Keratinocyte (primary cell): ENCODE measurements around the gene RNF227. TPM values are rescaled to one million over a fixed set of nuclear protein-coding genes. Genes with fewer than 3 reads are reported as not detected.

Experiments used
- DNase-seq: peaks from one replicate; pipeline ENCODE4 v3.0.0-alpha.2; 2011; ENCODE audit warnings: low read depth, missing footprints, low spot score
- FAIRE-seq: peaks from 2 replicates; lab custom pipeline; 2011; peaks lifted over from hg19 to GRCh38; lab: Jason Lieb, UNC
- H2AFZ ChIP-seq: 2 replicates; pipeline ENCODE4 v1.6.0; 2012; ENCODE audit warnings: low read length, control low read depth, inconsistent platforms; ENCODE audit not compliant: control insufficient read depth
- H3K27ac ChIP-seq: 2 replicates; pipeline ENCODE4 v1.5.1; 2011; ENCODE audit warnings: low read length; ENCODE audit not compliant: control insufficient read depth, insufficient read depth
- H3K27me3 ChIP-seq: 3 replicates; pipeline ENCODE4 v1.6.0; 2011; ENCODE audit warnings: low read length; ENCODE audit not compliant: control insufficient read depth, insufficient read depth; ENCODE audit errors: extremely low read depth
- H3K36me3 ChIP-seq, 2 experiments: 2 replicates in 1 of 2; 3 replicates in 1 of 2; pipeline ENCODE4 v1.5.1; 2011; ENCODE audit warnings: low read length in 2 of 2, mild to moderate bottlenecking in 1 of 2; ENCODE audit not compliant: control insufficient read depth in 2 of 2, insufficient read depth in 2 of 2; ENCODE audit errors: extremely low read depth in 1 of 2
- H3K4me1 ChIP-seq: 3 replicates; pipeline ENCODE4 v1.5.1; 2011; ENCODE audit warnings: low read length; ENCODE audit not compliant: control insufficient read depth, insufficient read depth; ENCODE audit errors: extremely low read depth
- H3K4me2 ChIP-seq: 3 replicates; pipeline ENCODE4 v1.6.0; 2011; ENCODE audit warnings: low read depth, low read length; ENCODE audit not compliant: control insufficient read depth, insufficient read depth; ENCODE audit errors: extremely low read depth
- H3K4me3 ChIP-seq, 3 experiments: fragments of 200-600 bp in 1 of 3; sonication (generic) in 1 of 3; 2 replicates in 2 of 3; 3 replicates in 1 of 3; pipeline ENCODE4 v1.5.1; 2011 to 2016; ENCODE audit warnings: low read length in 3 of 3, mild to moderate bottlenecking in 3 of 3, control low read depth in 2 of 3, inconsistent platforms in 1 of 3, low read depth in 1 of 3, mixed read lengths in 1 of 3, mixed run types in 1 of 3, moderate library complexity in 1 of 3; ENCODE audit not compliant: control insufficient read depth in 2 of 3, insufficient read depth in 2 of 3; ENCODE audit errors: extremely low read depth in 1 of 3
- H3K79me2 ChIP-seq: 2 replicates; pipeline ENCODE4 v1.6.0; 2012; ENCODE audit warnings: low read length; ENCODE audit not compliant: control insufficient read depth, insufficient read depth
- H3K9ac ChIP-seq: 3 replicates; pipeline ENCODE4 v1.6.0; 2011; ENCODE audit warnings: low read length; ENCODE audit not compliant: control insufficient read depth, insufficient read depth; ENCODE audit errors: extremely low read depth
- H3K9me1 ChIP-seq: 3 replicates; pipeline ENCODE4 v1.6.0; 2011; ENCODE audit warnings: low read length; ENCODE audit not compliant: control insufficient read depth, insufficient read depth; ENCODE audit errors: extremely low read depth
- H3K9me3 ChIP-seq: 2 replicates; pipeline ENCODE4 v1.5.1; 2012; ENCODE audit warnings: low read depth, low read length; ENCODE audit not compliant: control insufficient read depth
- H4K20me1 ChIP-seq: 3 replicates; pipeline ENCODE4 v1.6.0; 2011; ENCODE audit warnings: low read length; ENCODE audit not compliant: control insufficient read depth, insufficient read depth; ENCODE audit errors: extremely low read depth
- CTCF ChIP-seq, 3 experiments: IDR thresholded peaks in 1 of 3; conservative IDR thresholded peaks in 1 of 3; optimal IDR thresholded peaks in 1 of 3; 2 replicates in 2 of 3; 3 replicates in 1 of 3; pipeline versions ENCODE3 to v1.5.1; 2011; ENCODE audit warnings: low read length in 3 of 3, mild to moderate bottlenecking in 3 of 3, moderate library complexity in 2 of 3, control low read depth in 1 of 3, inconsistent platforms in 1 of 3; ENCODE audit not compliant: insufficient read depth in 2 of 3; ENCODE audit errors: extremely low read depth in 1 of 3
- EZH2 ChIP-seq: IDR thresholded peaks from one replicate; pipeline ENCODE4 v1.6.1; 2012; ENCODE audit warnings: inconsistent platforms, mild to moderate bottlenecking, low read length, moderate library complexity
- dilution Hi-C: fragments of 300-500 bp; cut with MboI; formaldehyde crosslinking; loops from one replicate; pipeline ENCODE4 v1.7.0; 2020; ENCODE audit warnings: low sequenced_read_pairs; ENCODE audit not compliant: extremely low pct_ligation_motif_present
- polyA plus RNA-seq, 5 experiments: library from polyadenylated mRNA; depleted of rRNA in 3 of 5; stranded (reverse) in 3 of 5; stranded (forward) in 1 of 5; unstranded in 1 of 5; fragments of >200 nt; gene quantifications; 1 replicate in 1 of 5; 2 replicates in 3 of 5; 3 replicates in 1 of 5; pipeline versions ENCODE4 v1.2.1 to v1.2.3, GENCODE V29; 2011 to 2012; ENCODE audit warnings: missing spikeins in 2 of 5, low read depth in 1 of 5, low replicate concordance in 1 of 5

RNF227 gene
- polyA plus RNA-seq, 1 donor (not counting 4 experiments of a cell fraction or from before 2014, with no cell fraction given), result 3.6 TPM

GRCh38 chr17:7884581-7885366 is 31.3 kb downstream of the RNF227 start:
- peaks cover 17% of the 10 kb centered on the region for H3K79me2 ChIP-seq
- TF ChIP-seq CTCF (optimal IDR thresholded peaks at IDR 0.05 in 1 of 3, IDR thresholded peaks at IDR 0.05 in 1 of 3, conservative IDR thresholded peaks at IDR 0.05 in 1 of 3; ENCODE audit: extremely low read depth in 1 of 3, insufficient read depth in 2 of 3, low read length in 3 of 3) (no peak), EZH2 (no peak)
- FAIRE-seq (no peak), DNase-seq (no peak)
- H3K36me3 ChIP-seq, result peaks cover 5 to 15% of the 10 kb centered on the region in 2 experiments
- no peaks in the 10 kb centered on the region for H3K9me1 ChIP-seq
- no peaks in the 10 kb centered on the region for H4K20me1 ChIP-seq
- peaks cover 48% of the 10 kb centered on the region for H3K4me1 ChIP-seq
- no peak overlapping the region for H3K4me2 ChIP-seq
- H3K27ac ChIP-seq, result peak overlapping the region; percentile 89
- no peak overlapping the region for H2AFZ ChIP-seq
- peak overlapping the region; percentile 86 for H3K9ac ChIP-seq
- dilution Hi-C loops, result no loop called here
- H3K9me3 ChIP-seq, result no peaks in the 10 kb centered on the region
- H3K27me3 ChIP-seq, result no peaks in the 10 kb centered on the region
- peak overlapping the region in 2 of 3 experiments; percentile 76 to 86 for H3K4me3 ChIP-seq

- dilution Hi-C loops, result no loop called here
- peak overlapping the region; percentile 67 for H3K9ac ChIP-seq
These were observed 32.2 kb downstream of the RNF227 start for GRCh38 chr17:7883781-7884386.

More at GRCh38 chr17:7883781-7884386, 32.2 kb downstream of the RNF227 start:
- Histone ChIP-seq H3K9me3 (no peaks in the 10 kb centered on the region), H3K9me1 (no peaks in the 10 kb centered on the region), H3K36me3 (peaks cover 6 to 12% of the 10 kb centered on the region in 2 experiments), H3K4me3 (peak overlapping the region; percentile 42 to 63 (median 58)), H3K79me2 (peaks cover 12% of the 10 kb centered on the region), H2AFZ (peak overlapping the region; percentile 72), H3K4me1 (peaks cover 39% of the 10 kb centered on the region), H3K27me3 (no peaks in the 10 kb centered on the region), H3K4me2 (peak overlapping the region; percentile 84), H3K27ac (peak overlapping the region; percentile 8), H4K20me1 (no peaks in the 10 kb centered on the region)
- FAIRE-seq, result no peak
- DNase-seq, result no peak
- TF ChIP-seq CTCF (optimal IDR thresholded peaks at IDR 0.05 in 1 of 3, IDR thresholded peaks at IDR 0.05 in 1 of 3, conservative IDR thresholded peaks at IDR 0.05 in 1 of 3; ENCODE audit: extremely low read depth in 1 of 3, insufficient read depth in 2 of 3, low read length in 3 of 3) (no peak), EZH2 (no peak)
